Dermis microvascular lymphatic vessel endothelial cell (primary cell): ENCODE data around the gene PHOX2B. TPM values are rescaled to one million over a fixed set of nuclear protein-coding genes. Genes with fewer than 3 reads are reported as not detected.
A peak's percentile ranks its signal among the peaks of the same experiment; 100 is the strongest.
"Not testable (repeated sequence)": the region's sequence is repeated elsewhere in the genome, so short reads cannot be mapped to it uniquely, and the experiment has no call there.

Source experiments
- DNase-seq, 2 donors: peaks; one replicate each; pipeline versions ENCODE4 v3.0.0 to v3.0.0-alpha.2; 2010; ENCODE audit warnings: low read depth in 2 of 2
- total RNA-seq: library from RNA; depleted of rRNA; stranded (reverse); fragments of >200 nt; gene quantifications from 2 replicates; pipeline ENCODE4 v1.2.1, GENCODE V29; 2014

The PHOX2B gene
- total RNA-seq, 1 donor from 2014 or later = not detected

DNA sequence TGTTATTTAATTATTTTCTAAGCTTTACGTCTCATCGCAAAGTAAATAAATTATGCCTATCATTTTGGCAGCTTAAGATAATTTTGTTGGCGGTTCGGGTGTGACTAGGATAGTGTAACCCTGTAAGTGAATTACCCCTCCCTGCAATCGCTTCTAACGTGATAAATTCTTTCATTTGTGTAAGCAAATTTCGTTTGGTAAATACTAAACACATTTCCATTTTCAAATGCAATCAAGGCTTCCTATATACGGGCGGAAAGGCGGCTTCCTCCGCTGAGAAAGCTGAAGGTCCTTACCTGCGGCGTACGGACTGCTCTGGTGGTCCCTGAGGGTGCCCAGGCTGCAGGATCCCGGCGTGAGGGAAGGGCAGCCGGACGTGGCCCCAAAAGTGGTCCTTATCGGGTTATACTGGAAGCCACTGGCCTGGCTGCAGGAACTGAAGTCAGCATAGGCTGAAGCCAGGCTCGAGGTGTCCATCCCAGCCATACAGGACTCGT is 403 bp downstream of the PHOX2B start:
- no peak for DNase-seq

DNA sequence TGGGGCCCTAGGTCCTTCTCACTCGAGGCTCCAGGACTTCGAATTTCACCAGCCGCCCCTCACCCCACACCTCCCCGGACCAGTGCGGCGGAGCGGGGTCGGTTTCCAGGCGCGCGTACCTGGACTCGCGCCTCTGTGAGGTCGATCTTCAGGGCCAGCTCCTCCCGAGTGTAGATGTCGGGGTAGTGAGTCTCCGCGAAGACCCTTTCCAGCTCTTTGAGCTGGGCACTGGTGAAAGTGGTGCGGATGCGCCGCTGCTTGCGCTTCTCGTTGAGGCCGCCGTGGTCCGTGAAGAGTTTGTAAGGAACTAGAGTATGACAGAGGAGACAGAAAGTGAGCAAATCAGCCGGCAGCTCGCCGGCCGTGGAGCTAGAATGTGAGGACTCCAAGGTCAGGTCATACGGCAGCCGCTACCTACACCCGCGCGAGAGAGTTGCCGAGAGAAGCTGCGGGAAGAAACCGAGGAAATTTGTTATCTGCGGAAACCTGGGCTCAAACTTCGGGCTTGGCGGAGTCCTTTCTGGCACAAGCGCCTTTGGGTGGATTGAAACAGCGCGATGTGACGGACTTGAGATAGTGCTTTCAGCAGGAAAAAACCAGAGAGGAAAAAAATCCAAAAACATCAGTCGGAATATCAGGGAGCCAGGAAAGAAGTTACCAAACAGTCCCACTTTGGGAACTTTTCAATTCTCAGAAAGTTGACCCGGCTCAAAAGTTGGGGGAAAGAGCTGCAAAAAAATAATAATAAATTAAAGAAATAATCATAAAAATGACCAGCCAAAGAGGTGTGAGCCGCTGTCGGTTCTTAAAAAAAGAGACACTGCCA is 1.1 kb downstream of the PHOX2B start:
- DNase-seq = no peak

DNA sequence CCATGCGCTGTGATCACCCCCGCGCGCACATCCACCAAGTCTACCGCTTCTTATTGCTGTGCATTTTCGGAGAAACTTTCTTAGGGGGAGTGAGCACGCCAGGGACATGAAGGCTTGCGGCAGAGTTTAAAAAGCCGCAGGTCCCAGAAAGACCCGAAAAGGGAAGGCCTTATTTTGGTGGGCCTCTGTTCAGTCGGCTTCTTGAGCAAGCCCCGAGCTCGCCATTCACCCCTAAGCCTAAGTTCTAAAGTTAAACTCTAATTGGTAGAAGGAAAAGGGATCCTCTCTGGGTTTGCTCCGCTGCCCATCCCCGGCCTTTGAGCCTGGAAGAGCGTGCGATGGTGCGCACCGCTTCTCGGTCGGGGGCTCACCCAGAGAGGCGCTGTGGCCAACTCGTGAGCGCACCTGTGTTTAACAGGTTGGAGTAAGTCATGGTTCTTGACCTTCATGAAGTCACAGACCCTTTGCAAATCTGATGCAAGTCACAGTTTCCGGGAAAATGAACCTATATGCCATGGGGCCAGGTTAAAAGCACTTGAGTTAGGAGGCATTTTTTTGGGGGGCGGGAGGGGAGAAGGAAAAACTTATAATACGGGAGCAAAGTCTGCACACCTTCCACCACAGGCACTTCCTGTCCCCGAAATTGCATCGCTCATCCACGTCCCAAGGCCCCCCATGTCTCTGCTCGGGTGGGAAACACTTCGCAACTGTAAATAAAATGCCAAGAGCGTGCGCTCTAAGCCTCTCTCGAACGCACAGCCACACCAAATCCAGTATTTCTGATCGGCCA is 1.9 kb downstream of the PHOX2B start:
- no peak for DNase-seq

DNA sequence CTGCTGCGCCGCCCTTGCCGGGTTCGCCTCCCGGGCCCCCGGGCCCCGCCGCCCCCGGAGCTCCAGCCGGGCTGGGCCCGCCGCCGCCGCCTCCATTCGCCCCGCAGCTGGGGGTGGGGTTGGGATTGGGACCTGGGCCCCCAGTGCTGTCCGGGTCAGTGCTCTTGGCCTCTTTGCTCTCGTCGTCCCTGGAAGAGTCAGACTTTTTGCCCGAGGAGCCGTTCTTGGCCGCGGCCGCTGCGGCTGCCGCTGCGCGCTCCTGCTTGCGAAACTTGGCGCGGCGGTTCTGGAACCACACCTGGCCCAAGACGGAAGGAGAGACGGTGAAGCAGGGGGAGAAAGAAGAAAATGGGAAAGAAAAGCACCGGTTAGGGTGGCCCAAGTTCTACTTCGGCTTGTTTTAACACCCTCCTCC is 2.5 kb downstream of the PHOX2B start:
- DNase-seq = no peak

DNA sequence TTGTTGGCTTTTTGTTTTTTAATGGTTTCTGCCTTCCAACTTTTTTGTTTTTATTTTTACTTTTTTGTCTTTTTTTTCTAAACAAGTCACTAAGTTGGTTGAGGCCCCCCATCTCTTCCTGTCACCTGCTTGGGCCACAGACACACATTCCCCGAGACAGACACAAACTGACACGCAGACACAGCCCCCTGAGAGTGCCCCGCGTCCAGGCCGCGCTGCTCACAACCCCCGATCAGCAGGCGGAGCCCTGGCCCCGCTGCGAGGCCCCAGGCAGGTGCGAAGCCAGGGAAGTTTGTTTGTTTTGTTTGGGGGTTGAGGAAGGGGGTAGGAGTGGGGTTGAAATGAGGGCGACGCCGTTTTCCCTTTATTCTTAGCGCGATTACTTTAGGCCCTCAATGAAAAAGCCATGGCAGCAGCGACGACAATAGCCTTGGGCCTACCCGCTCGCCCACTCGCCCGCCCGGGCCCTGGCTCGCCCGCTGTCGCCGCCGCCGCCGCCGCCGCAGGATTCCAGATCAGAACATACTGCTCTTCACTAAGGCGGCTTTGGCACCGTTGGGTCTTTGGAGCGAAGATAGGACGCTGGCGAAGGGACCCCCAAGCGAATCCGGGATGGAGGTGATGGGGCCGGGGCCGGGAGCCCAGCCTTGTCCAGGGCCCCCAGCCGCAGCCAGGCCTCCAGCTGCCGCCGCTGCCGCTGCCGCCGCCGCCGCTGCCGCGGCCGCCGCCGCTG is 3.1 kb downstream of the PHOX2B start:
- DNase-seq = no peak

DNA sequence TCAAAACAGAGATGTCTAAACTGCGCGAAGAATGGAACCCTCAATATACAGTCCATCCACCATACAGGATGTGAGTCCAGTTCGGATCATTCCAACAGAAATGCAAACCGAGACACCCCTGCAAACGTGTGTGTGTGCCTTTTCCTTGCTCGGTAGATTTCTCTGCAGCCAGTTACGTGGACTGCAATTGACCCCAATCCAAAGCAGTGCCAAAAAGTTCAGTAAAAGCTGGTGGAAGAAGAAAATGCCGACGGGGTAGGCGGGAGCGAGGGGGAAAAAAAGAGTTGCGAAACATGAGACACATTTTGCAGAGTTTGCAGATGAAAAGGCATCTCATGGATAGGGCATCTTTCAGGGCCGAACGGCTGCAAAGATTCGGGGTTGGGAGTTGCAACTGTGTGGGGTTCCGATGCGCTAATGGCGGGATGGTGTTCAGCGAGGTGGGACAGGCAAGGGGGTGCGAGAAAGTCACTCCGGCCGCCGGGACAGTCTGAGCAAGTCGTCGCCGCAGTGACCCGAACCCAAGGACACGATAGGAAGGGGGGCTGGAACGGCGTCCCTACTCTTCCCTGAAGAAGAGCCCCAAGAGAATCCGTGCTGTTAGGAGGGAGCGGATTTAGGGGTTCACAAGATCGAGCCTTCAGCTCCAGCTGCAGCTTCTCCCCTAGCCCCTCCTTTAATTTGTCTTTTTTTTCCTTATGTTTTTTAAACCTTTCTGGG is 3.8 kb downstream of the PHOX2B start:
- no peak for DNase-seq

DNA sequence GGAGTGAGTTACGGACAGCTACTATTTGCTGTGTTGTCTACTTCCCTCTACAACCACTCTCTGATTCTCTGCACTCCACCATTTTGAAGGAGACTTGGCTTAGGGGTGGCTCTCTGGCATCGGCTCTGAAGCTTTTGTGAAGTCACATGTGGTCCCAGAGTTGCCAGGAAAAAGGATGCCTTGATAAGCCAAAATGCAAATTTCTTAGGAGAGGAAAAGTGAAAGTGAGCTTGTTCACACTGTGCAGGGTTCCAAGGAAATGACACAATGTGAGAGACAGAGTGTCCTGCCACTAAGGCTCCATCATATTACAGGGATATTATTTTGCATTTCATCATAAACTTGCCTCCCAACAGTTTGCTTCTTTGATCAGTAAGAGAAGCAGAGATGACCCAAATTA is 7.2 kb downstream of the PHOX2B start:
- DNase-seq = no peak

DNA sequence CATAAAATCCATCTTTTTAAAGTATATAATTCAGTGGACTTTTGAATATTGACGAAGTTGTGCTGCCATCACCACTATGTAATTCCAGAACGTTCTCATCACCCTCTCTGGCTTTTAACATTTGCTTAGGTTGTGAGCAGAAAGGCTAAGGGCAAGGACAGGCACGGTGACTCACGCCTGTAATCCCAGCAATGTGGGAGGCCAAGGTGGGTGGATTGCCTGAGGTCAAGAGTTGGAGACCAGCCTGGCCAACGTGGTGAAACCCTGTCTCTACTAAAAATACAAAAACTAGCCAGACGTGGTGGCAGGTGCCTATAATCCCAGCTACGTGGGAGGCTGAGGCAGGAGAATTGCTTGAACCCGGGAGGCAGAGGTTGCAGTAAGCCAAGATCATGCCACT is 11.0 kb downstream of the PHOX2B start:
- DNase-seq = not testable (repeated sequence)

DNA sequence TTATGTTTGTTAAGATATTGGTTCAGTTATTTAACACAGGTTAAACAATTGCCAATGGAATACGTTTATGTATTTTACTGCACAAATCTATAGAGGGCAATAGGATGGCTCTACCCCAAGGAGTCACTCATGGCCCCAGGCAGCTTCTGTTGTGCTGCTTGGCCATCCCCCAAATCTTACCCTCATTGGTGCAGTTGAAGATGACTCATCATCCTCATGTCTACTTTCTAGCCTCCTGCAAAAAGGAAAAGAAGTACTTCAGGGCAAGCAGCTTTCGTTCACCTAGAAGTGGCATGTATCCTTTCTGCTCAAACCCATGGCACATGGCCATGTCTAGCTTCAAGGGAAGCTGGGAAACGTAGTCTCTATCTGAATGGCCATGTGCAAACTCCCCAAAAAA is 14.2 kb downstream of the PHOX2B start:
- DNase-seq = no peak

DNA sequence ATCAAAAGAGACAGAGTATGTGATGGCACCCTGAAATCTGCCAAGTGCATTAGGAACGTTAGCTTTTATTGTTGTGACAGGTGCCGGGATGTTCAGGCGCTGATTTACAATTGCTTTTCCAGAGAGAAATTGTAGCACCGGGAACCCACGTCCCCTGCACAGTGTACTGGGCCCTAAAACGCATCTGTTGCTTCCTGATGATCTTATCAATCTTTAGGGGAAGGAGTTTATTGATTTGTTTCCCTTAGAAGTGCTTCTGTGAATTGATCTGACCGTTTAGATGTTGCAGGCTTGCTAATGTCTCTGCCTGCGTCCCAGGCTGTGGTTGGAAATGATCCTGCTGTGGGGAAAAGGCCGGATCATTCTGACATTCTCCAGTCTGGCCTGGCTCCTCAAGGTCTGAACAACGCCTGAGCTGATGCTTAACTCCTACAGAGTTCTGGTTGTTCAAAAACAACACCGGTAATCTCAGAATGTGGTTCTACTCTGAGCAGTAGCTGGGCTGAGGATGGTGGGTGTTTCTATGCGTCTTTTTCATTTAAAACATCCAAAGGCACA is 16.9 kb downstream of the PHOX2B start:
- DNase-seq = no peak

DNA sequence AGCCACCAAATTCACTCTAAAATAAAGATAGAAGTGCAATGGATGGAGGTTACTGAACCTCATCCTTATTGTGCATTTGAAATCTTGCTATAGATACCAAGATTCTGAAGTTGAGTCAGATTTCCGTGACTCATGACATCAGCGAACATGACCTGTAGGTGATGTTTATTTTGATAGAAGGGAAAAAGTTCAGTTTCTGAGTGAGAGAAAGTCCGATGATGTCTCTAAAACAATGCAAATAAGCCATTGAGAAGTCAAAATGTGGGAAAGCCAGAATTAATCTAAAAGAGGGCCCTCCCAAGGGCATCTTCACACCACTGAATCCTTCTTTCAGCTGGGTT is 20.0 kb downstream of the PHOX2B start:
- DNase-seq = peak in 1 of 2 donors; percentile 2

DNA sequence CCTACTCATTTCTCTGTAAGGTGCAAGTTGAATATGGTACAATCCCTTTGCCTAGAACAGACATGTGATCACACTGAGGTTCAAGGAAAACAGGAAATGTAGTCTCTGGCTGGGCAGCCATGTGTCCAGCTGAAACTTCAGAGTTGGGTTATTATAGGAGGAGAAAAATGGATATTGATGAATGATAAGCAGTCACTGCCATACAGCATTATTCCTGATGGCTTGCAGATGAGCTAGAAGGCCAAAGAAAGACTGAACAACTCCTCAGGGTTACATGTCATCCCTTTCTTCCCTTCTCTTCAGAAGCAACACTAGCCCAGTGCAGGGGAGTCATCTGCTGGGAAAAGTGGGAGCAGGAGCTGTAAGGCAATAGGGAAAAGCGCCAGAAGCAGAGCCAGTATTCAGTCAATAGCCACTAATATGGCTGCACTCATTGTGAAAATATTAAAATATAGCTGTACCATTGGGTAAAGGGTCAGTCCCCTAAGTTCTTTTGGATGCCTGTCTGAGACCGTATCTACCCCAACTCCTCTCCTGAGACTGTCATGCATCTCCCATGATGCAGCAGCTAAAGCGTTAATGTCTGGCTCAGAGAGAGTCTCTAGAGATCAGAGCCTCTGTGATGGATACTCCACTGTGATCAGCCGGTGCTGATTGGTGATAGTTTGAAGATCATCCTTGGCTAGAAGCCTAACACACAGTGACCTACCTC is 20.5 kb downstream of the PHOX2B start:
- DNase-seq = no peak

DNA sequence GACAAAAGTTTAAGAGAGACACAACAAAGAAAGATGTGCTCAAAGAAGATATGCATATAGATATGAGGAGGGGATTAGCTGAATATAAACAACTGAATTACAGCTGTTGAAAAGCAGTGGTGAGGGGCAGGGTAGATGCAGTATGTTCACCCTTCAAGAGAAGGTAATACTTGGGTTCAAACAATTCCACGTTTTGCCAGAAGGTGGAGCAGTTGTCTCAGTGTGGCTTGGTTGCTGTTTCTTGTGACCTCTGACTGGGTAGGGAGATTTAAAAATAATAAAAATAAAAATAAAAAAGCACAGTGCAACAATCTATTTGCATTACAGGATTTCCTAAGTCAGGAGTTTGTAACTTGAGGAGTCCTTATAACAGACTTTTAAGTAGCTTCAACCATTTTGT is 23.3 kb downstream of the PHOX2B start:
- DNase-seq = no peak

DNA sequence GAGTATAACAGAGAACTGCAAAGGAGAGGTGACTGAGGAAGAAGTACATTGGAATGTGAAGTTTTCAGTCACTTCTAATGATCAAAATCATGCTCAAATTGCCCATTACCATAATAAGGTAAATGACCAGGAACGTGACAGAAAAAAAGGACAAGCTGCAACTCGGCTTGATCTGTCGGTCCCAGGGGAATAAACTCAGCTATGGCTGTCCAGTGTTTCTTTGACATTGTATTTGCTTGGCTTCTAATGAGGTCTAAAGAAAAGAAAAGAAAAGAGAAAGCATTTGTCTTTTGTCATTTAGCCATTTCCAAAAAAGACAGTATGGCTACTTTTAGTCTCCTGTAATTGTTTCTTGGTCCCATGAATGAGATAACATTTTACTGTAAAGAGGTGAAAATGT is 25.2 kb downstream of the PHOX2B start:
- no peak for DNase-seq

DNA sequence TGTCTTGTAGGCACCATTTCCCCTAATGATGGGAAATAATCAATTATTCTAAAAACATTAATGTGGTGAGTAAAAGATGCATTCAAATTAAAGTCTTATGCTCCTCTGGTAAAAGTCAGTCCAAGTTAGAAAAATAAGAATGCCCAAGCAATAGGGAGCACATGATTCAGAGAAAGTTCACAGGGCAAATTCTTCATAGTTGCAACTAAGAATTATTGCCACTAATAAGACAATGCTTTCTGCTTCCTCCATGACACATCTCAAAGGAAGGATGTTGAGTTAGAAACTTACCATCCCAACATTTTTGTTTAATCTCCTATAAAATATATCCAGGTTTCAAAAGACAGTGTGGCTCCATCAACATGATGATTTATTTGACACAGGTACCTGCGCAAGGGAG is 26.3 kb downstream of the PHOX2B start:
- DNase-seq = no peak

DNA sequence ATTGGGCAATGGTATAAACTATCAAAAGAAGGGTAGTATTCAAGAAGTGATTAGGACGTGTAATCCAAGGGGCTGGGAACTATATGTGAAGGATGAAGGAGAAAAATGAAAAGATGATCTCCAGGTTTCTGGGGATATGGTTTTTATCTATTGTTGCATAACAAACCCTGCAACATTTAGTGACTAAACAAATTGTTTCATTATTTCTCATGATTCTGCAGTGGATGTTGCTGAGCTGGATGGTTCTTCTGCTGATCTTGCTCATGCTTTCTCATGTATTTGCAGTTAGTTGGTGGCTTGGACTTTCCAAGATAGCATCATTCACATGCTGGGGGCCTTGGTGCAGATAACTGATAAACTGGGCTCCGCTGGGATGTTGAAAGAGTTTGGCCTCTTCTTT is 29.1 kb downstream of the PHOX2B start:
- no peak for DNase-seq

DNA sequence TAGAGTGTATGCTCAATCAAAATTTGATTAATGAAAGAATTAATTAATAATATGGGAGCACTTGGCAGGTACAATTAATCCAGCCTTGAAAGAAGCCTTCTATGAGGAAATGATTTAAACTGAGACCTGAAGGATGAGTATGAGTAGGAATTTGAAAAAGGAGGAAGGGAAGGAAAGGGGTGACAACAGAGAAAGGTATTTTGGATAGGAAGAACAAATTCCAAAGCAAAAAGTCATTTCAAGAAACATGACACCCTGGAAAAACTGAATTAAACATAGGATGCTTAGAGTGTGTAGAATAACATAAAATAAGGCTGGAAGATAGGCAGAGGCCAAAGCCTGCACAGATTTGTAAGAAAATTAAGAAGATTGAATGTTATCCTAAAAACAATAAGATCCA is 29.6 kb downstream of the PHOX2B start:
- no peak for DNase-seq

DNA sequence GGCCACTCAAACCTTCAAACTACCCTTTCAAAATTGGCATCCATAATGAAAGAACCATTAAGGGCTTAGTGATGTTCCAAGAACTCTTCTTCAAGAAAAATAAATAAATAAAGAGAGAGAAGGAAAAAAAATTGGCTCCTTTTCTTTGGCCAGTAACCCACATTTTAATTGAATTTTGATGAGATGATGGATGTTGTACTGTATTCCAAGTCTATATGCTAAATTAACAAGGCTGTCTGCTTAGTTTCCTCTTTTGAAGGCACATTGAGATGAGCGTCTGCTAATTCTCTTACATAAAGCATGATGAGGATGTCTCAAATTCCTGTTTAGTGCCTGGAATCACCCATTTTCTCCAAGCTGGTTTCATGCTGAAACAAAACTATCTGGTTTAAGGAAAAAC is 33.4 kb downstream of the PHOX2B start:
- DNase-seq = no peak

DNA sequence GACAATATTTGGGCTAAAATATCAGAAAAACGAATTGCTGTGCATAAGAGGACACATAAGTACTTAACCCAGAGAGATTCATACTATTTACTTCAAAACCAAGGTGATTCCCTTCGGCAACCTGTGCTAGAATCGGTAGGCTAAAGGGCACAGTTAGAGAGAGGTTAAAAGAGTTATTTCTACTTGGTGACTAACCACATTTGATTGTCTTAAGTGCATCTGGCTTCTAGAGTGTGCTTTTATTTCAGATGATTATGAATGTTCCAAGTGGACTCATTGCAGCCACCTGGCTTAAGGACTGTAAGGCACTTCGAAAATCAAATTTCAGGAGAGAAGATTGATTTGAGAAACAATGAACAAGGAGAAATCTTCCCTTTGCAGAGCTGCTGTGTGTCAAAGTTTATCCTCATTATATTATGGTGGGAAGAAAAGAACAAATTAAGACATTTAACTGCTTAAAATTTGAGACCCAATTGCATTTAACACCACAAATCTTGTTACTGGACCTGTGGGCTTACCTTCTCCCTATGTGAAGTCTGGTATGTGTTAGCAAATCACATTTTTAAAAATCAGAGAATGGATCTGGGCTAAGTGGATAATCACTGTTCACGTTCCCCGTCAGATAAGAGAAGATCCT is 34.0 kb downstream of the PHOX2B start:
- no peak for DNase-seq

DNA sequence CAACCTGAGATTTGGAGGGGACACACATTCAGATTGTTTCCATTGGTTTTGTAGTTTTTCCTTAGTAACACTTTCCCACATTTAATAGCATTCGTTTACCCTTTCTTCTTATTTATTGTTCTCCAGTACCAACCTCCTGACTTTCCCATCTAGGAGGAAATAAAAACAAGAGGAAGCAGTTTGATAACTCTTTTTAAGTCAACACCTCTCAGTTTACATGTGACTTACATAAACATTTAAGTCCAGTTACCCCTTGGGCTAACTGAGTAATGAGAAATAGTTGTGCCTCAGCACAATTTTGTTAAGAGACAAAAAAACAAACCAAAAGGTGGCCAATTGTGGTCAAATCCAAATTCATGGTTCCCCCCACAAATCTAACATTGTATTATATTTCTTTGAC is 34.8 kb downstream of the PHOX2B start:
- no peak for DNase-seq
